OCI-LY7 (cell line): ENCODE data around the gene ARFGEF2. TPM values are rescaled to one million over a fixed set of nuclear protein-coding genes. Genes with fewer than 3 reads are reported as not detected.
A peak's percentile ranks its signal among the peaks of the same experiment; 100 is the strongest.

Experiments
- BruUV-seq: library from RNA; stranded (reverse); fragments of 400-500 nt; replicated peaks from 2 replicates; lab custom pipeline; 2021; lab: Mats Ljungman, UMichigan
- CTCF ChIA-PET: fragments of 300-600 bp; sonication (Branson Sonifier 250); formaldehyde crosslinking; loops from one replicate; lab custom pipeline; 2022; ENCODE audit warnings: antibody characterized with exemption; ENCODE audit not compliant: unreplicated experiment; lab: Charles Lee
- POLR2A ChIA-PET: fragments of 300-600 bp; sonication (Branson Sonifier 250); formaldehyde crosslinking; loops from one replicate; lab custom pipeline; 2022; ENCODE audit warnings: antibody characterized with exemption; lab: Charles Lee
- DNase-seq: peaks from one replicate; pipeline ENCODE4 v3.0.0-alpha.2; 2015; ENCODE audit warnings: low spot score
- H2AFZ ChIP-seq: fragments of 200-600 bp; sonication (generic), shearing (Covaris generic); 2 replicates; pipeline ENCODE4 v1.6.1; 2014; ENCODE audit warnings: mild to moderate bottlenecking, antibody characterized with exemption, low read length, moderate library complexity
- H3K27ac ChIP-seq: fragments of 200-600 bp; sonication (generic); 2 replicates; pipeline ENCODE4 v1.5.1; 2014; ENCODE audit warnings: mixed run types, low read depth, mild to moderate bottlenecking, moderate library complexity, low read length, inconsistent platforms; ENCODE audit not compliant: poor library complexity, severe bottlenecking
- H3K36me3 ChIP-seq: fragments of 200-600 bp; sonication (generic); 2 replicates; pipeline ENCODE4 v1.6.1; 2014; ENCODE audit warnings: mild to moderate bottlenecking, antibody characterized with exemption, low read length, moderate library complexity, mixed read lengths; ENCODE audit not compliant: insufficient read depth
- H3K4me1 ChIP-seq: fragments of 200-600 bp; sonication (generic); 2 replicates; pipeline ENCODE4 v1.5.1; 2014; ENCODE audit warnings: mild to moderate bottlenecking, low read length; ENCODE audit not compliant: insufficient read depth, poor library complexity, severe bottlenecking
- H3K4me2 ChIP-seq: fragments of 200-600 bp; sonication (generic); 2 replicates; pipeline ENCODE4 v1.6.1; 2014; ENCODE audit warnings: mild to moderate bottlenecking, low read length
- H3K4me3 ChIP-seq: fragments of 200-600 bp; sonication (generic); 2 replicates; pipeline ENCODE4 v1.5.1; 2014; ENCODE audit warnings: mild to moderate bottlenecking, low read depth, low read length; ENCODE audit not compliant: poor library complexity, severe bottlenecking
- H3K79me2 ChIP-seq: fragments of 200-600 bp; sonication (generic); 2 replicates; pipeline ENCODE4 v1.6.1; 2016; ENCODE audit warnings: low read depth, mild to moderate bottlenecking, low read length, moderate library complexity, mixed read lengths; ENCODE audit not compliant: insufficient read depth
- H3K9me2 ChIP-seq: fragments of 200-600 bp; sonication (generic); 2 replicates; pipeline ENCODE4 v1.6.1; 2016; ENCODE audit warnings: mild to moderate bottlenecking, low read length, mixed read lengths; ENCODE audit not compliant: insufficient read depth
- H3K9me3 ChIP-seq: fragments of 200-600 bp; sonication (generic); 2 replicates; pipeline ENCODE4 v1.6.1; 2014; ENCODE audit warnings: mild to moderate bottlenecking, mixed run types, low read length, mixed read lengths
- H4K20me1 ChIP-seq: fragments of 200-600 bp; sonication (generic); 2 replicates; pipeline ENCODE4 v1.6.1; 2014; ENCODE audit warnings: mild to moderate bottlenecking, antibody characterized with exemption, low read length, moderate library complexity, mixed read lengths; ENCODE audit not compliant: insufficient read depth
- CTCF ChIP-seq: fragments of 200-600 bp; sonication (generic); conservative IDR thresholded peaks from 2 replicates; pipeline ENCODE4 v1.5.1; 2014; ENCODE audit warnings: mild to moderate bottlenecking, antibody characterized with exemption, low read length, moderate library complexity, mixed read lengths
- EZH2phosphoT487 ChIP-seq: fragments of 200-600 bp; sonication (generic); IDR thresholded peaks from 2 replicates; pipeline ENCODE4 v1.6.1; 2018; ENCODE audit warnings: low read depth, borderline replicate concordance, mild to moderate bottlenecking, mixed run types, antibody characterized with exemption, low read length, moderate library complexity, mixed read lengths
- intact Hi-C: fragments of 100-400 bp; cut with micrococcal nuclease; formaldehyde crosslinking; loops from one replicate; pipeline ENCODE4 v1.10.0; 2022; ENCODE audit not compliant: unreplicated experiment
- total RNA-seq, 2 experiments: library from RNA; depleted of rRNA in 1 of 2; stranded (reverse); fragments of >200 nt in 1 of 2; shearing (Covaris generic) in 1 of 2; gene quantifications; 2 replicates each; pipeline ENCODE4 v1.2.3, GENCODE V29; 2014 to 2022

Gene ARFGEF2
- total RNA-seq, 2 experiments from 2014 or later, result 23.4 to 42.1 TPM

- POLR2A ChIA-PET, result interaction anchor here (0.6 kb wide), 1 partner anchor 500 kb away, joined by 4 read pairs; no protein-coding TSS in a partner anchor
- H3K36me3 ChIP-seq, result peaks cover 73% of the 10 kb centered on the region
- H3K4me1 ChIP-seq, result no peaks in the 10 kb centered on the region
- TF ChIP-seq CTCF, result no peak
- no peak for TF ChIP-seq EZH2phosphoT487
- no peak overlapping the region for H3K27ac ChIP-seq
- no TSS peak for BruUV-seq
- no peaks in the 10 kb centered on the region for H3K9me2 ChIP-seq
- no peaks in the 10 kb centered on the region for H3K9me3 ChIP-seq
- no peak for DNase-seq
- H3K79me2 ChIP-seq, result no peaks in the 10 kb centered on the region
- H3K4me2 ChIP-seq, result no peak overlapping the region
- intact Hi-C loops, result no loop called here
- no peak overlapping the region for H3K4me3 ChIP-seq
- H4K20me1 ChIP-seq, result no peaks in the 10 kb centered on the region
- H2AFZ ChIP-seq, result no peak overlapping the region
- CTCF ChIA-PET, result no interaction called here
These were observed 63.2 kb downstream of the ARFGEF2 start for GRCh38 chr20:48984575-48985219.

- no peaks in the 10 kb centered on the region for H3K79me2 ChIP-seq
These were observed 65.4 kb downstream of the ARFGEF2 start for GRCh38 chr20:48986899-48987298.

More at GRCh38 chr20:48986899-48987298, 65.4 kb downstream of the ARFGEF2 start:
- BruUV-seq, result no TSS peak
- Histone ChIP-seq H3K36me3 (peaks cover 95% of the 10 kb centered on the region), H3K27ac (no peak overlapping the region), H3K9me2 (no peaks in the 10 kb centered on the region), H3K4me1 (no peaks in the 10 kb centered on the region), H4K20me1 (no peaks in the 10 kb centered on the region), H2AFZ (no peak overlapping the region), H3K9me3 (no peaks in the 10 kb centered on the region), H3K4me2 (no peak overlapping the region), H3K4me3 (no peak overlapping the region)
- intact Hi-C loops, result no loop called here
- TF ChIP-seq EZH2phosphoT487 (no peak), CTCF (peak; percentile 67)
- DNase-seq, result no peak
- ChIA-PET CTCF (no interaction called here), POLR2A (interaction anchor here (0.6 kb wide), 1 partner anchor 1123 kb away, joined by 3 read pairs; no protein-coding TSS in a partner anchor)
